K562 (cell line): ENCODE data around the gene SIGLEC6. TPM values are rescaled to one million over a fixed set of nuclear protein-coding genes. Genes with fewer than 3 reads are reported as not detected.

Source experiments
- BCL6 ChIP-seq: fragments of 250-450 bp; sonication (Bioruptor Pico); IDR thresholded peaks from 2 replicates; pipeline ENCODE4 v1.4.0; 2020
- BHLHE40 ChIP-seq: IDR thresholded peaks from 2 replicates; pipeline ENCODE4 v1.6.1; 2011; ENCODE audit warnings: low read length, improper control_type of control experiment
- BRCA1 ChIP-seq, 2 experiments: fragments of 450-650 bp in 1 of 2; sonication (generic) in 1 of 2; formaldehyde crosslinking in 1 of 2; IDR thresholded peaks; 2 replicates each; pipeline versions ENCODE4 v1.5.0 to v1.6.1; 2017 to 2020; ENCODE audit warnings: mild to moderate bottlenecking in 1 of 2, missing genetic modification reagents in 1 of 2
- FIP1L1 ChIP-seq: fragments of 200-400 bp; formaldehyde crosslinking; IDR thresholded peaks from 2 replicates; pipeline ENCODE4 v1.6.1; 2018; ENCODE audit warnings: mild to moderate bottlenecking, low read depth, low read length; ENCODE audit not compliant: poor library complexity, severe bottlenecking
- FOXA1 ChIP-seq: fragments of 450-650 bp; IDR thresholded peaks from 2 replicates; pipeline ENCODE4 v1.6.1; 2016; ENCODE audit warnings: mild to moderate bottlenecking, borderline replicate concordance
- GATAD2A ChIP-seq: fragments of 450-650 bp; IDR thresholded peaks from 2 replicates; pipeline ENCODE4 v1.6.1; 2017
- NCOA4 ChIP-seq: fragments of 450-650 bp; IDR thresholded peaks from 2 replicates; pipeline ENCODE4 v1.6.1; 2018; ENCODE audit warnings: mild to moderate bottlenecking; ENCODE audit not compliant: partially characterized antibody
- ZFP36 ChIP-seq: fragments of 150-350 bp; IDR thresholded peaks from 2 replicates; pipeline ENCODE4 v1.6.1; 2018; ENCODE audit warnings: low read length, low read depth; ENCODE audit not compliant: partially characterized antibody
- ZNF41 ChIP-seq: fragments of 250-450 bp; sonication (Bioruptor Pico); conservative IDR thresholded peaks from 2 replicates; pipeline ENCODE4 v1.4.0; 2020; ENCODE audit warnings: mild to moderate bottlenecking
- ZNF76 ChIP-seq: fragments of 250-450 bp; sonication (Bioruptor Pico); IDR thresholded peaks from 2 replicates; pipeline ENCODE4 v1.4.0; 2020; ENCODE audit warnings: mild to moderate bottlenecking, moderate library complexity, borderline replicate concordance
- polyA plus RNA-seq, 8 experiments: library from polyadenylated mRNA; depleted of rRNA in 4 of 8; stranded (reverse) in 5 of 8; unstranded in 3 of 8; fragments of >200 nt; fragmentation: Nextera tagmentation in 2 of 8; fragmentation: Illumina TruSeq in 1 of 8; extraction: Ambion mirVana in 2 of 8; extraction: Trizol in 1 of 8; gene quantifications; 2 replicates each; pipeline versions ENCODE4 v1.2.1 to v1.2.3, GENCODE V29; 2011 to 2014; ENCODE audit warnings: inconsistent platforms in 1 of 8, missing spikeins in 1 of 8
- total RNA-seq, 7 experiments: library from RNA; depleted of rRNA in 6 of 7; stranded (reverse); fragments of >200 nt in 6 of 7; fragmentation: Illumina TruSeq in 2 of 7; extraction: Trizol in 2 of 7; gene quantifications; 2 replicates each; pipeline versions ENCODE4 v1.2.1 to v1.2.3, GENCODE V29; 2011 to 2021; ENCODE audit warnings: low replicate concordance in 1 of 7
- TF ChIP-seq, protein P1 (sequence below), 2 experiments: fragments of 450-650 bp in 1 of 2; IDR thresholded peaks; 2 replicates each; pipeline ENCODE4 v1.6.1; 2011 to 2017; ENCODE audit warnings: low read depth in 2 of 2, antibody characterized with exemption in 1 of 2, borderline replicate concordance in 1 of 2, low read length in 1 of 2, mild to moderate bottlenecking in 1 of 2, mixed read lengths in 1 of 2; ENCODE audit not compliant: control insufficient read depth in 1 of 2
- TF ChIP-seq, protein P2 (sequence below): fragments of 450-650 bp; IDR thresholded peaks from 2 replicates; pipeline ENCODE4 v1.6.1; 2016; ENCODE audit warnings: missing biosample characterization, missing genetic modification characterization
- TF ChIP-seq, protein P3 (sequence below): fragments of 450-650 bp; IDR thresholded peaks from 2 replicates; pipeline ENCODE4 v1.6.1; 2016; ENCODE audit warnings: low read depth

The SIGLEC6 gene
- total and polyA plus RNA-seq, 9 of the 15 experiments (the other 6 are each of a cell fraction or from before 2014, with no cell fraction given) = 0.03 to 17.5 (median 0.71) TPM

DNA sequence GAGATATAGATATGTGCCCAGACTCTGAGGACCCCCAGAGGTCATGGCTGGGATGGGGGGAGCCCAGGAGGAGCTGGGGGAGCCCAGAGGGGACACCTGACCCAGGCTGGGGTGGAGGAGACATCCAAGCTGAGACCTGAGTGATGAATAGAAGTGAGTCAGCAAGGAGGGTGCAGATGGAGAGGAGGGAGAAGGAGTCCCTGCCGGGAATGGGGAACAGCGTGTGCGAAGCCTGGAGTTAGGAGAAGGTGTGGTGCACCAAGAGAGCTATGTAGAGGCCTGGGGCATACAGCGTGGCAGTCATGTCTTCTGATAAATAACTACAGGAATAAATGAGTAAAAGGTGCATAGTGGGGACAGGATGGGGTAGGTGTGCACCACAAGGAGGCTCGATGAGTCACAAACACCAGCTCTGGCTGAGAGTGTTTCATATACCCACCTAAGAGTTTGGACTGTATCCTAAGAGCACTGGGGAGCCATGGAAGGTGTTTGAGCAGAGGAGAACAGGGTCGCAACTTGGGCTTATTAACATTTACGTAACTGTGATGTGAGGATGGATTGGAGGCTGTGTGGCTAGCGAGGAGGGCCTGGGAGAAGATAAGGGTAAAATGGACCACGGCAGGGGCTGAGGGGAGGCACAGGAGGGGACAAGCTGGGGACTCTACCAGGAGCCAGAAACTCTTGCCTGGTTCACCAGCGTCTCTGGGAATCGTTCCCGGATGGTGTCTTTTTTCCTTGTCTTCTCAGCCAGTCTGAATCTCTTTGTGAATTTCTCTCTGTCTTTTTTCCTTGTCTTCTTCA is 51.7 kb downstream of the SIGLEC6 start (continued):
- TF ChIP-seq, protein P1, sequence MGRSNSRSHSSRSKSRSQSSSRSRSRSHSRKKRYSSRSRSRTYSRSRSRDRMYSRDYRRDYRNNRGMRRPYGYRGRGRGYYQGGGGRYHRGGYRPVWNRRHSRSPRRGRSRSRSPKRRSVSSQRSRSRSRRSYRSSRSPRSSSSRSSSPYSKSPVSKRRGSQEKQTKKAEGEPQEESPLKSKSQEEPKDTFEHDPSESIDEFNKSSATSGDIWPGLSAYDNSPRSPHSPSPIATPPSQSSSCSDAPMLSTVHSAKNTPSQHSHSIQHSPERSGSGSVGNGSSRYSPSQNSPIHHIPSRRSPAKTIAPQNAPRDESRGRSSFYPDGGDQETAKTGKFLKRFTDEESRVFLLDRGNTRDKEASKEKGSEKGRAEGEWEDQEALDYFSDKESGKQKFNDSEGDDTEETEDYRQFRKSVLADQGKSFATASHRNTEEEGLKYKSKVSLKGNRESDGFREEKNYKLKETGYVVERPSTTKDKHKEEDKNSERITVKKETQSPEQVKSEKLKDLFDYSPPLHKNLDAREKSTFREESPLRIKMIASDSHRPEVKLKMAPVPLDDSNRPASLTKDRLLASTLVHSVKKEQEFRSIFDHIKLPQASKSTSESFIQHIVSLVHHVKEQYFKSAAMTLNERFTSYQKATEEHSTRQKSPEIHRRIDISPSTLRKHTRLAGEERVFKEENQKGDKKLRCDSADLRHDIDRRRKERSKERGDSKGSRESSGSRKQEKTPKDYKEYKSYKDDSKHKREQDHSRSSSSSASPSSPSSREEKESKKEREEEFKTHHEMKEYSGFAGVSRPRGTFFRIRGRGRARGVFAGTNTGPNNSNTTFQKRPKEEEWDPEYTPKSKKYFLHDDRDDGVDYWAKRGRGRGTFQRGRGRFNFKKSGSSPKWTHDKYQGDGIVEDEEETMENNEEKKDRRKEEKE (IDR thresholded peaks at IDR 0.05; ENCODE audit: borderline replicate concordance in 1 of 2, control insufficient read depth in 1 of 2, low read depth in 2 of 2, low read length in 1 of 2) = no peak
- TF ChIP-seq BHLHE40 = no peak
- TF ChIP-seq FIP1L1 = no peak
- TF ChIP-seq ZNF76 (CRISPR knock-in tag) = no peak
- no peak for TF ChIP-seq ZNF41 (CRISPR knock-in tag)
- no peak for TF ChIP-seq NCOA4
- peak; percentile 79 for TF ChIP-seq ZFP36
- TF ChIP-seq BRCA1 (IDR thresholded peaks at IDR 0.05) = no peak
- TF ChIP-seq BRCA1 (CRISPR knock-in tag; IDR thresholded peaks at IDR 0.05) = no peak
- TF ChIP-seq, protein P2, sequence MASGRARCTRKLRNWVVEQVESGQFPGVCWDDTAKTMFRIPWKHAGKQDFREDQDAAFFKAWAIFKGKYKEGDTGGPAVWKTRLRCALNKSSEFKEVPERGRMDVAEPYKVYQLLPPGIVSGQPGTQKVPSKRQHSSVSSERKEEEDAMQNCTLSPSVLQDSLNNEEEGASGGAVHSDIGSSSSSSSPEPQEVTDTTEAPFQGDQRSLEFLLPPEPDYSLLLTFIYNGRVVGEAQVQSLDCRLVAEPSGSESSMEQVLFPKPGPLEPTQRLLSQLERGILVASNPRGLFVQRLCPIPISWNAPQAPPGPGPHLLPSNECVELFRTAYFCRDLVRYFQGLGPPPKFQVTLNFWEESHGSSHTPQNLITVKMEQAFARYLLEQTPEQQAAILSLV = no peak
- TF ChIP-seq FOXA1 = no peak
- TF ChIP-seq BCL6 (CRISPR knock-in tag) = no peak
- TF ChIP-seq GATAD2A = no peak
- TF ChIP-seq, protein P3, sequence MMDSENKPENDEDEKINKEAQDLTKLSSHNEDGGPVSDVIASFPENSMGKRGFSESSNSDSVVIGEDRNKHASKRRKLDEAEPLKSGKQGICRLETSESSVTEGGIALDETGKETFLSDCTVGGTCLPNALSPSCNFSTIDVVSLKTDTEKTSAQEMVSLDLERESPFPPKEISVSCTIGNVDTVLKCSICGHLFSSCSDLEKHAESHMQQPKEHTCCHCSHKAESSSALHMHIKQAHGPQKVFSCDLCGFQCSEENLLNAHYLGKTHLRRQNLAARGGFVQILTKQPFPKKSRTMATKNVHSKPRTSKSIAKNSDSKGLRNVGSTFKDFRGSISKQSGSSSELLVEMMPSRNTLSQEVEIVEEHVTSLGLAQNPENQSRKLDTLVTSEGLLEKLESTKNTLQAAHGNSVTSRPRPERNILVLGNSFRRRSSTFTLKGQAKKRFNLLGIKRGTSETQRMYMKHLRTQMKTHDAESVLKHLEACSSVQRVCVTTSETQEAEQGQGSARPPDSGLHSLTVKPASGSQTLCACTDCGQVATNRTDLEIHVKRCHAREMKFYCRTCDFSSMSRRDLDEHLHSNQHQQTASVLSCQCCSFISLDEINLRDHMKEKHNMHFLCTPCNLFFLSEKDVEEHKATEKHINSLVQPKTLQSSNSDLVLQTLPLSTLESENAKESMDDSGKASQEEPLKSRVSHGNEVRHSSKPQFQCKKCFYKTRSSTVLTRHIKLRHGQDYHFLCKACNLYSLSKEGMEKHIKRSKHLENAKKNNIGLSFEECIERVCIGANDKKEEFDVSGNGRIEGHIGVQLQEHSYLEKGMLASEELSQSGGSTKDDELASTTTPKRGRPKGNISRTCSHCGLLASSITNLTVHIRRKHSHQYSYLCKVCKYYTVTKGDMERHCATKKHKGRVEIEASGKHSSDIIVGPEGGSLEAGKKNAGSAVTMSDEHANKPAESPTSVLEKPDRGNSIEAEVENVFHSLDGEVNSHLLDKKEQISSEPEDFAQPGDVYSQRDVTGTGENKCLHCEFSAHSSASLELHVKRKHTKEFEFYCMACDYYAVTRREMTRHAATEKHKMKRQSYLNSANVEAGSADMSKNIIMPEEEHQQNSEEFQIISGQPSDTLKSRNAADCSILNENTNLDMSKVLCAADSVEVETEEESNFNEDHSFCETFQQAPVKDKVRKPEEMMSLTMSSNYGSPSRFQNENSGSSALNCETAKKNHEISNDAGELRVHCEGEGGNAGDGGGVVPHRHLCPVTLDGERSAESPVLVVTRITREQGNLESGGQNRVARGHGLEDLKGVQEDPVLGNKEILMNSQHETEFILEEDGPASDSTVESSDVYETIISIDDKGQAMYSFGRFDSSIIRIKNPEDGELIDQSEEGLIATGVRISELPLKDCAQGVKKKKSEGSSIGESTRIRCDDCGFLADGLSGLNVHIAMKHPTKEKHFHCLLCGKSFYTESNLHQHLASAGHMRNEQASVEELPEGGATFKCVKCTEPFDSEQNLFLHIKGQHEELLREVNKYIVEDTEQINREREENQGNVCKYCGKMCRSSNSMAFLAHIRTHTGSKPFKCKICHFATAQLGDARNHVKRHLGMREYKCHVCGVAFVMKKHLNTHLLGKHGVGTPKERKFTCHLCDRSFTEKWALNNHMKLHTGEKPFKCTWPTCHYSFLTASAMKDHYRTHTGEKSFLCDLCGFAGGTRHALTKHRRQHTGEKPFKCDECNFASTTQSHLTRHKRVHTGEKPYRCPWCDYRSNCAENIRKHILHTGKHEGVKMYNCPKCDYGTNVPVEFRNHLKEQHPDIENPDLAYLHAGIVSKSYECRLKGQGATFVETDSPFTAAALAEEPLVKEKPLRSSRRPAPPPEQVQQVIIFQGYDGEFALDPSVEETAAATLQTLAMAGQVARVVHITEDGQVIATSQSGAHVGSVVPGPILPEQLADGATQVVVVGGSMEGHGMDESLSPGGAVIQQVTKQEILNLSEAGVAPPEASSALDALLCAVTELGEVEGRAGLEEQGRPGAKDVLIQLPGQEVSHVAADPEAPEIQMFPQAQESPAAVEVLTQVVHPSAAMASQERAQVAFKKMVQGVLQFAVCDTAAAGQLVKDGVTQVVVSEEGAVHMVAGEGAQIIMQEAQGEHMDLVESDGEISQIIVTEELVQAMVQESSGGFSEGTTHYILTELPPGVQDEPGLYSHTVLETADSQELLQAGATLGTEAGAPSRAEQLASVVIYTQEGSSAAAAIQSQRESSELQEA = no peak
